ENCODE results near the gene PHOSPHO1.

GRCh38 chr17:49230636-49231562 lies at the start of gene PHOSPHO1:
- TF ChIP-seq EP300 (IDR thresholded peaks at IDR 0.05), result no peak
- TF ChIP-seq, protein P1, sequence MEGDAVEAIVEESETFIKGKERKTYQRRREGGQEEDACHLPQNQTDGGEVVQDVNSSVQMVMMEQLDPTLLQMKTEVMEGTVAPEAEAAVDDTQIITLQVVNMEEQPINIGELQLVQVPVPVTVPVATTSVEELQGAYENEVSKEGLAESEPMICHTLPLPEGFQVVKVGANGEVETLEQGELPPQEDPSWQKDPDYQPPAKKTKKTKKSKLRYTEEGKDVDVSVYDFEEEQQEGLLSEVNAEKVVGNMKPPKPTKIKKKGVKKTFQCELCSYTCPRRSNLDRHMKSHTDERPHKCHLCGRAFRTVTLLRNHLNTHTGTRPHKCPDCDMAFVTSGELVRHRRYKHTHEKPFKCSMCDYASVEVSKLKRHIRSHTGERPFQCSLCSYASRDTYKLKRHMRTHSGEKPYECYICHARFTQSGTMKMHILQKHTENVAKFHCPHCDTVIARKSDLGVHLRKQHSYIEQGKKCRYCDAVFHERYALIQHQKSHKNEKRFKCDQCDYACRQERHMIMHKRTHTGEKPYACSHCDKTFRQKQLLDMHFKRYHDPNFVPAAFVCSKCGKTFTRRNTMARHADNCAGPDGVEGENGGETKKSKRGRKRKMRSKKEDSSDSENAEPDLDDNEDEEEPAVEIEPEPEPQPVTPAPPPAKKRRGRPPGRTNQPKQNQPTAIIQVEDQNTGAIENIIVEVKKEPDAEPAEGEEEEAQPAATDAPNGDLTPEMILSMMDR (IDR thresholded peaks at IDR 0.05), result no peak

Data from ovary (tissue), 3 donors.